HG03520 (cell line): ENCODE measurements around the gene MCOLN3.

Experiments used
- ATAC-seq: cut with Tn5 transposase; IDR thresholded peaks from one replicate; pipeline ENCODE4 v1.9.1; 2021; ENCODE audit warnings: mild to moderate bottlenecking, moderate library complexity; ENCODE audit not compliant: unreplicated experiment

The MCOLN3 gene

DNA sequence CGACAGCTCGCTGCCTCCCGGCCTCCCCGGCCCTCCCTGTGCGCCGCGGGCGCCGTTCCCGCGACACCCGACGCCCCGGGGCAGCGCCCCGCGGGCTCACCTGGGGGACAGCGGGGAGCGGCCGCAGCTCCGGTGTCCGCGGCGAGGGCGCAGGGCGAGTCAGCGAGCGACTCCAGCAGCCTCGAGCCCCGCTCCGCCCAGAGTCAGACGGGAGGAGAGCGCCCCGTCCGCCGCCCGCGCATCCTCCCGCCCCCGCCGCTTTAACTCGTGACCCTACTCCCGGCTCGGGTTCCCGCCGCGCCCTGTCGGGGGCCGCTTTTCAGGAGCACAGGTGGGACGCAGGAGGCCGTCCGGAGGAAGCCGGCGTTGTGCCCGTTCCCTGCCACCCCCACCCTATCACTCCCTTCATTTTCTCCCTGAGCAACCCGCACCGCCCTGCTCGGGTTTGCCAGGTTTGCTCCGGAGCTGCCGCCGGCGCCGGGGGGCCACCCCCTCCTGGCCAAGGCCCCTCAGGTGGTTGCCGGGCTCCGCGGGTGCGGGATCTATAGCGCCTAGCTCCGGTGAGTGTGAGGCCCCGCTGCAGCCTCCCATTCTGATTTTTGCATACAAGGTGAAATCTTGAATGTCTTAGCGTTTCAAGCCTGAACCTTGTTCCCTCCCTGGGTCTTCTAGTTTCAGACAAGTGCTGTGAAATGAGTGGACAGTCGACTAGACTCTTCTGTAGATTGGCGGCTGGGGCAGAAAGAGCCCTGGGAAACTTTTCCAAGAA lies at the start of gene MCOLN3:
Gene MCOLN3, minus strand, starts transcription at position 205 of the 769 bp plus-strand sequence. CDS start 3,140 bp downstream, outside the sequence.
- peak; percentile 66 for ATAC-seq

DNA sequence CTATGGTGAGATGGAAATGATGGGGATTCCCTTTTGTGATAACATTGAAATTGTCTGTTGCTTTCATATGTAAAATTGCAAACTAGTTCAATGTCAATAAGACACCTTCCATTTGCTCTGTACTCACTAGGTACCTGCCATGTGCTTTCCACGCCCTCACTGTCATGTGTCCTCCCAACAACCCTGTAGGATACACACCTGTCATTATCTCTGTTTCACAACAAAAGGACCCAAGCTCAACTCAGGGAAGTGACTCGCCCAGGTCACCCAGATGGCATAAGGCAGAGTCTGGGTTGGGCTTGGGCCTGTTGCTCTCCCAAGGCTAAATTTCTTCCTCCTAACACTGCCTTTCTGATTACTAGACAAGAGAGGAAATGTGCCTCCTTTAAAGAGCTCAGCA lies 45.3 kb upstream of the MCOLN3 start:
- ATAC-seq: no peak

DNA sequence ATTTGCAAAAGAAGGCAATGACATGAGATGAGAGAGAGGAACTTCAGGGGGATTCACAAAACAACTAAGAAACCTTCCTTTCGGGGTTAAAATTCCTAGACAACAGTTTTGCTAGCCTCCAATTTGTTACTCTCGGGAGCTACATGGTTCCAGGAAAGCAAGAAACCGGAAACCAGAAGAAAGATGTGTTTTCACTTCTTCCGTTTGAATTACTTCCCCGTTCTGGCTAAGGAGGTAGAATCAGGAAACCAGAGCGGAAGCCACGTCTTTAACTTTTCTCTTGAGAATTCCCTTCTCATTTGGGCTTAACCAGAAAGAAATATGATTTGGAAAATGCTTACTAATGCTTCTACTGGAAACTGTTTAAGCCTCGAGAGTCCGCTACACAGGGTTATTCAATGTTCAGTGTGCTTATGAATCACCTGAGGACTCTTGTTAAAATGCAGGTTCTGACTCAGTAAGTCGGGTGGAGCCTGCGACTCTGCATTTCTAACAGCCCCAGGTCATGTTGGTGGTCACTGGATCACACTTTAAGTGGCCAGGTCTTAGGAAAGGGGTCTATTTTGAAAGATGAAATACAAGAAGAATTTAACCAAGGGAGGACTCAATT lies 43.5 kb upstream of the MCOLN3 start:
- ATAC-seq: peak; percentile 46

DNA sequence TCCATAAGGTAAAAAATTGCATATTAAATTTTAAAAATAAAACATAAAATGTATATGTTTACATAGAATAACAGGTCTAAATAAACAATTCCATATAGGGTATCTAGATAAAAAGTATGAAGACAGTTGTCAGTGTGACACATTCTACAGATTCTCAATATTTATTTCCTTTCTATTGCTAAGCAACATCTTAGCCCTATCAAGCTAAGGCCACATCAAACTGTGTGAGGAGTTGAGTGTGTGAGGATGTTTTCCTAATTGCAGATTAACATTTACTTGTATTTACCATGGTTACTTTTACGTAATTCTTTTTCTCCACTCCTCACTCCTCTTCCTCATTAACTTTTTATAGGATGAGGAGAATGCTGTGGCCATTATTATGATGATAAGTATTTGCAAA lies 41.9 kb upstream of the MCOLN3 start:
- ATAC-seq: no peak

DNA sequence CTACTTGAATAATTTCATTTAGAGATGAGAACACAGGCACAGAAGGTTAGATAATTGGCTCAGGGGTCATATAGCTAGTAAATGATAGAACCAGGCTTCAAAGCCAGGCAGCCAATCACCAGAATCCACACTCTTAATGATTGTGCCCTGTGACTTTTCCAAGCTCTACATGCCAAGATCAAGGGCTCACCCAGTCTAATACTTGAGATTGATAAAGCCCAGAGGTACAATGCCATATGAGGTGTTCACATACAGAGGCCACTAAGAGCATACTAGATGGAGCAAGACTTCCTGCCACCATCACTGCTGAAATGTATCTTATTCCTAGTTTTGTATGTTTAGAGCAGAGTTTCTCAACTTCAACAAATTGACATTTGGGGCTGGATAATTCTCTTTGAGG lies 40.9 kb upstream of the MCOLN3 start:
- no peak for ATAC-seq

- ATAC-seq: no peak
Observed at GRCh38 chr1:85088408-85088784, 40.1 kb upstream of the MCOLN3 start.

- ATAC-seq: no peak
Observed at GRCh38 chr1:85087659-85088407, 39.5 kb upstream of the MCOLN3 start.

DNA sequence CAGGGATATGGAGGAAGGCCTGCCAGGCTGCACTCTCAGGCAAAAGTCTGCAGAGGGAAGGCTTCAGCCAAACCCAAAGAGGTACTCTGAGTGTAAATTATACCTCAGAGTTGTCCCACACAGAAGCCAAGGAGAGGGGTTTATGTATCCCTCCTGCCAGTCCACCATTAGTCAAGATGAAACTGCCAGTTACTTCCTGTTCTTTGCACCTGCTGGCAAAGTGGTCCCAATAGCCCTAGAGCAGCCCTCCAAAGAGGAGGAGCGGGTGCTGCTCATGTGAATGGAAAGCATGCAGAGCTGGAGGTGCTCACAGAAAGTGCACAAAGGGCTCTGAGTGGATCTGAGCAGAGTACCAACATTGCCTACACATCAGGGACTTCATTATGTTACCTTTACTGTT lies 37.1 kb upstream of the MCOLN3 start:
- no peak for ATAC-seq

DNA sequence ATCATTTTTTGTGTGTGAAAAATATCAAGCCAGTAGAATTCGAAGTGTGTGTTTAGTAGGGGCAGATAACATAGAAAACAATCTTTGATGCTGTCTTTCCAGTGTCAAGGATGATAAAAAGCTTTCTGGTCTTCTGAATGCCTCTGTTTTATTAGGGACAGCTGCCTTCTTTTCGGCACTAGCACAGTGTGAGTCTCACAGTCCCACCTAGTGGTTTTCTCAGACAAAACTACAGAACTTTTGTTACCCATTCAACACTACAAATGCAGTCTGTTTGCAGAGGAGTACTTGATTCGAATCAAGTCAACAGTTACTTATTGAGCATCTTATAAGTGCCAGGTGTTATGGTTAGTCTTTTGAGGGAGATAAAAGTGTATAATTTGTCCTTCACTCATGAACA lies 30.6 kb upstream of the MCOLN3 start:
- ATAC-seq: no peak

DNA sequence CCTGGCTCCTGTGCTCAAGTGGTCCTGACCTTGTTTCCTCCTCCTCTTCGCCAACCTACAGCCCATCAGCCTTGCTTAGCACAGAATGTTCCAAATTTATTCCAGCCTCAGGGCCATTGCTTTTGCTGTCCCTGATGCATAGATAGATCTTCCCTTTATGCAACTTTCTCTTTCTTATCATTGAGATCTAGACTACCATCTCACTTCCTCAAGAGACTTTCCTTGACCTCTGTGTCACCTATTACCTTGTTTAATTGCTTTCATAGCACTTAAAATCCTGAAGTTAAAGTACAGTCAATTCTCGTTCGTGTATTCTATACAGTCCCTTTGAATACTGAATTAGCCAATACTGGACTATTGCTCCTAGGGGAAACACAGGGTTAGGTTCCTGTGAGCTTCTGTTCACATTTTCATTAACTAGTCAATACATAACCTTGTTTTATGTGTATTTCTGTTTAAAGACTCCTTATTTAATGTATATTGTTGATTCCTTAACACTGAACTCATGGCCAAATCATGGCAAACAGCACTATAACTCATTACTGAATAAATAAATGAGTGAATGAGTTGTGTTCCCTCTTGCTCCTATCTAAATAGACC lies 26.2 kb upstream of the MCOLN3 start:
- ATAC-seq: no peak

- no peak for ATAC-seq
Observed at GRCh38 chr1:85070972-85071492, 22.7 kb upstream of the MCOLN3 start.

- no peak for ATAC-seq
Observed at GRCh38 chr1:85068846-85069245, 20.5 kb upstream of the MCOLN3 start.

- ATAC-seq: no peak
Observed at GRCh38 chr1:85065550-85065949, 17.2 kb upstream of the MCOLN3 start.

DNA sequence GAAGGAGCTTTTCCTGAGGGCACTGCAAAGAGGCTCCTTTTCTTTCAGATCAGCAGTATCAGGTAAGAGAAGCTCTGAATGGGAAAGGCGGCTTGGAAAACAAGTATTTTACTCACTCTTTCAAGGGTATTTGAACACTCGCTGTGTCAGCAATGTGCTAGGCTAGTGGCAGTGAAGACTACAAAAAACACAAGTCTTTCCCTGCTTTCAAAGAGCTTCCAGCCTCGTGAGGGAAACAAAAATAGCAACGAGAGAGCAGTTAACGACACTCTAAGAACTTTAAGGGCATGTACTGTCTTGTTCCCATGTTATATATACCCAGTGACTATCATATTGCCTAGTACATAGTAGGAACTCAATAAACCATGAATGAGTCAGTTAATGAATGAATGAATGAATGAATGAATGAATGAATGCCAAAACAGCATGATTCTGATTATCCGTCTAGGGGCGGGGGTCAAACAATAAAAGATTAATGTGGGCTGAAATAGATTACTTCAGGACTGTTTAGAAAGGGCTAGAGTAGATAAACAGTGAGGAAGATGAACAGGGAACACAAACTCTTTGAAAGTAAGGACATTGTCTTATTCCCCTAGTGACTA lies 14.2 kb upstream of the MCOLN3 start:
- peak; percentile 1 for ATAC-seq

DNA sequence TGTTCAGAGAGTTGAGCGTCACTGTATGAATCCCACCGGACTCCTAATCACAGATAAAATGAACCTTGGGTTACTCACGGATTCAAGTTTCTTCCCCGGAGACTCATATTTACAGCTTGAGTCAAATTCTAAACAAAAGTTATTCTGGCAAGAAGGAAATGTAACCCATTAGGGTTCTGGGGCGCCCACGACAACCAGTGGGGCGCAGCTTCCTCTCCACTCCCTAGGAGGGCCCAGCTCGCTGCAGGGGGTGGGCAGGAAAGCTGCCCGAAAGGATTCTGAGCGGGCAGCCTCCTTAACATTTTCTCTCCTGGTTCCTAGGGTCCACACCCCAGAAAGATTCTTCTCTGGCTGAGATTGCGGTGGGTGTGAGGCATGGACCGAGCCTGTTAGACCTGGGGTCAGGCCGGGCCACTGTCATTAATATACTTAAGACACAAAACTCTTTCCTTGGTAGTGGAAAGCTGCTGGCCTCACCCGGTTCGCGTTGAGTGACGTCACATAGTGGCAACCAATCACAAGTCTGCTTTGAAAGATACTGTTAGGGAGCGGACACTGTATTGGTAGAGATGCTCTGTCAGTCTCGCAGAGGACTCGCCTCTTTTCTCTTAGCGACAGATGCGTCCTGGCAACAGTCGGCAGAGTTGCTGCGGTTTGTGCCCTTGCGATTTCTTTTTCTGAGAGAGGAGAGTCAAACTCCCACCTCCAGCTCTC lies 13.6 kb upstream of the MCOLN3 start:
- ATAC-seq: peak; percentile 99

GRCh38 chr1:85060038-85060437 lies 11.7 kb upstream of the MCOLN3 start:
- ATAC-seq: no peak

GRCh38 chr1:85059563-85059962 lies 11.3 kb upstream of the MCOLN3 start:
- ATAC-seq: no peak

GRCh38 chr1:85058786-85059185 lies 10.5 kb upstream of the MCOLN3 start:
- ATAC-seq: no peak

GRCh38 chr1:85058311-85058710 lies 10.0 kb upstream of the MCOLN3 start:
- no peak for ATAC-seq

DNA sequence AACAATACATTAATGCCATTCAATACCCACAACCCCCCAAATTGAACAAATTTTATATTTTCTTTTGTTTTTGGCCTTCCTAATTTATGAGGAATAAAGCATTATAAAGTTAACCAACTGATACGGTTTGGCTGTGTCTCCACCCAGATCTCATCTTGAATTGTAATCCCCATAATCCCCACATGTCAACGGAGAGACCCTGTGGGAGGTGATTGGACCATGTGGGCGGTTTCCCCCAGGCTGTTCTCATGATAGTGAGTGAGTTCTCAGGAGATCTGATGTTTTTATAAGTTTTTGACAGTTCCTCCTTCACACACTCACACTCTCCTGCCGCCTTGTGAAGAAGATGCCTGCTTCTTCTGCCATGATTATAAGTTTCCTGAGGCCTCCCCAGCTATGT lies 6.4 kb upstream of the MCOLN3 start:
- ATAC-seq: no peak
